ENCODE data around the gene GPX4. TPM values are rescaled to one million over a fixed set of nuclear protein-coding genes. Genes with fewer than 3 reads are reported as not detected.

The GPX4 gene
- 339 and 487 TPM in 2 replicates for total RNA-seq (2012; rRNA removed)

- Histone ChIP-seq H3K27me3 (ENCODE audit: control insufficient read depth, insufficient read depth, low read length) (no peaks in the 10 kb centered on the region), H3K9me3 (replicated peaks; ENCODE audit: low read length) (no peaks in the 10 kb centered on the region), H3K4me3 (ENCODE audit: low read length) (peak within 1 kb of the TSS; percentile 75), H3K9ac (ENCODE audit: low read depth, low read length) (peak within 1 kb of the TSS; percentile 89), H3K4me2 (ENCODE audit: low read length) (peak within 1 kb of the TSS; percentile 90), H3K4me1 (ENCODE audit: control insufficient read depth, insufficient read depth, low read length) (peaks cover 44% of the 10 kb centered on the region), H3K36me3 (ENCODE audit: insufficient read depth, low read length) (peaks cover 13% of the 10 kb centered on the region)
Measured at GRCh38 chr19:1103708-1104310, at the start of gene GPX4. TSS of gene GPX4 (plus strand) at chr19:1103994. CDS start at chr19:1104044, 50 bp downstream.

- Histone ChIP-seq H3K9ac (ENCODE audit: low read depth, low read length) (no peak overlapping the region), H3K4me3 (ENCODE audit: low read length) (no peak overlapping the region), H3K9me3 (replicated peaks; ENCODE audit: low read length) (peaks cover 31% of the 10 kb centered on the region)
Measured at GRCh38 chr19:1054102-1055027, 49.4 kb upstream of the GPX4 start.

GRCh38 chr19:1055028-1055425, 48.8 kb upstream of the GPX4 start:
- Histone ChIP-seq H3K9me3 (replicated peaks; ENCODE audit: low read length) (peaks cover 31% of the 10 kb centered on the region), H3K4me3 (ENCODE audit: low read length) (no peak overlapping the region), H3K27me3 (ENCODE audit: control insufficient read depth, insufficient read depth, low read length) (no peaks in the 10 kb centered on the region), H3K4me2 (ENCODE audit: low read length) (no peak overlapping the region), H3K36me3 (ENCODE audit: insufficient read depth, low read length) (peaks cover 30% of the 10 kb centered on the region), H3K9ac (ENCODE audit: low read depth, low read length) (no peak overlapping the region), H3K4me1 (ENCODE audit: control insufficient read depth, insufficient read depth, low read length) (no peaks in the 10 kb centered on the region)

More at GRCh38 chr19:1054102-1055027, 49.4 kb upstream of the GPX4 start:
- H3K4me2 ChIP-seq (ENCODE audit: low read length), result no peak overlapping the region
- no peaks in the 10 kb centered on the region for H3K27me3 ChIP-seq (ENCODE audit: control insufficient read depth, insufficient read depth, low read length)
- peaks cover 30% of the 10 kb centered on the region for H3K36me3 ChIP-seq (ENCODE audit: insufficient read depth, low read length)
- no peaks in the 10 kb centered on the region for H3K4me1 ChIP-seq (ENCODE audit: control insufficient read depth, insufficient read depth, low read length)

GRCh38 chr19:1055886-1056620, 47.7 kb upstream of the GPX4 start:
- no peak overlapping the region for H3K4me3 ChIP-seq (ENCODE audit: low read length)
- H3K27me3 ChIP-seq (ENCODE audit: control insufficient read depth, insufficient read depth, low read length), result no peaks in the 10 kb centered on the region
- no peak overlapping the region for H3K9ac ChIP-seq (ENCODE audit: low read depth, low read length)
- no peaks in the 10 kb centered on the region for H3K4me1 ChIP-seq (ENCODE audit: control insufficient read depth, insufficient read depth, low read length)
- H3K36me3 ChIP-seq (ENCODE audit: insufficient read depth, low read length), result peaks cover 30% of the 10 kb centered on the region
- no peak overlapping the region for H3K4me2 ChIP-seq (ENCODE audit: low read length)
- H3K9me3 ChIP-seq (replicated peaks; ENCODE audit: low read length), result peaks cover 31% of the 10 kb centered on the region

- H3K4me3 ChIP-seq (ENCODE audit: low read length), result no peak overlapping the region
- no peaks in the 10 kb centered on the region for H3K27me3 ChIP-seq (ENCODE audit: control insufficient read depth, insufficient read depth, low read length)
- H3K9me3 ChIP-seq (replicated peaks; ENCODE audit: low read length), result peaks cover 31% of the 10 kb centered on the region
- H3K36me3 ChIP-seq (ENCODE audit: insufficient read depth, low read length), result peaks cover 30% of the 10 kb centered on the region
- no peak overlapping the region for H3K9ac ChIP-seq (ENCODE audit: low read depth, low read length)
- no peak overlapping the region for H3K4me2 ChIP-seq (ENCODE audit: low read length)
- H3K4me1 ChIP-seq (ENCODE audit: control insufficient read depth, insufficient read depth, low read length), result no peaks in the 10 kb centered on the region
Measured at GRCh38 chr19:1057176-1057855, 46.5 kb upstream of the GPX4 start.

- no peak overlapping the region for H3K4me2 ChIP-seq (ENCODE audit: low read length)
- no peak overlapping the region for H3K9ac ChIP-seq (ENCODE audit: low read depth, low read length)
- H3K36me3 ChIP-seq (ENCODE audit: insufficient read depth, low read length), result peaks cover 30% of the 10 kb centered on the region
- H3K4me3 ChIP-seq (ENCODE audit: low read length), result no peak overlapping the region
- peaks cover 33% of the 10 kb centered on the region for H3K9me3 ChIP-seq (replicated peaks; ENCODE audit: low read length)
- no peaks in the 10 kb centered on the region for H3K4me1 ChIP-seq (ENCODE audit: control insufficient read depth, insufficient read depth, low read length)
- H3K27me3 ChIP-seq (ENCODE audit: control insufficient read depth, insufficient read depth, low read length), result no peaks in the 10 kb centered on the region
Measured at GRCh38 chr19:1058112-1058511, 45.7 kb upstream of the GPX4 start.

- Histone ChIP-seq H3K4me2 (ENCODE audit: low read length) (no peak overlapping the region), H3K4me3 (ENCODE audit: low read length) (no peak overlapping the region), H3K9ac (ENCODE audit: low read depth, low read length) (no peak overlapping the region), H3K9me3 (replicated peaks; ENCODE audit: low read length) (peaks cover 29% of the 10 kb centered on the region), H3K36me3 (ENCODE audit: insufficient read depth, low read length) (peaks cover 23% of the 10 kb centered on the region), H3K27me3 (ENCODE audit: control insufficient read depth, insufficient read depth, low read length) (no peaks in the 10 kb centered on the region), H3K4me1 (ENCODE audit: control insufficient read depth, insufficient read depth, low read length) (peaks cover 2% of the 10 kb centered on the region)
Measured at GRCh38 chr19:1060689-1061088, 43.1 kb upstream of the GPX4 start.

GRCh38 chr19:1061987-1062386, 41.8 kb upstream of the GPX4 start:
- H3K9ac ChIP-seq (ENCODE audit: low read depth, low read length), result no peak overlapping the region
- H3K9me3 ChIP-seq (replicated peaks; ENCODE audit: low read length), result peaks cover 19% of the 10 kb centered on the region
- no peak overlapping the region for H3K4me2 ChIP-seq (ENCODE audit: low read length)
- H3K4me1 ChIP-seq (ENCODE audit: control insufficient read depth, insufficient read depth, low read length), result peaks cover 8% of the 10 kb centered on the region
- peaks cover 7% of the 10 kb centered on the region for H3K27me3 ChIP-seq (ENCODE audit: control insufficient read depth, insufficient read depth, low read length)
- H3K4me3 ChIP-seq (ENCODE audit: low read length), result no peak overlapping the region
- H3K36me3 ChIP-seq (ENCODE audit: insufficient read depth, low read length), result peaks cover 13% of the 10 kb centered on the region

- Histone ChIP-seq H3K4me1 (ENCODE audit: control insufficient read depth, insufficient read depth, low read length) (peaks cover 8% of the 10 kb centered on the region), H3K4me3 (ENCODE audit: low read length) (no peak overlapping the region), H3K4me2 (ENCODE audit: low read length) (no peak overlapping the region), H3K9ac (ENCODE audit: low read depth, low read length) (no peak overlapping the region), H3K36me3 (ENCODE audit: insufficient read depth, low read length) (peaks cover 10% of the 10 kb centered on the region), H3K27me3 (ENCODE audit: control insufficient read depth, insufficient read depth, low read length) (peaks cover 12% of the 10 kb centered on the region), H3K9me3 (replicated peaks; ENCODE audit: low read length) (peaks cover 15% of the 10 kb centered on the region)
Measured at GRCh38 chr19:1062387-1063029, 41.3 kb upstream of the GPX4 start.

GRCh38 chr19:1063030-1063908, 40.5 kb upstream of the GPX4 start:
- H3K4me2 ChIP-seq (ENCODE audit: low read length), result no peak overlapping the region
- peaks cover 16% of the 10 kb centered on the region for H3K27me3 ChIP-seq (ENCODE audit: control insufficient read depth, insufficient read depth, low read length)
- H3K36me3 ChIP-seq (ENCODE audit: insufficient read depth, low read length), result peaks cover 4% of the 10 kb centered on the region
- H3K4me3 ChIP-seq (ENCODE audit: low read length), result no peak overlapping the region
- peaks cover 8% of the 10 kb centered on the region for H3K4me1 ChIP-seq (ENCODE audit: control insufficient read depth, insufficient read depth, low read length)
- H3K9me3 ChIP-seq (replicated peaks; ENCODE audit: low read length), result peaks cover 9% of the 10 kb centered on the region
- no peak overlapping the region for H3K9ac ChIP-seq (ENCODE audit: low read depth, low read length)

All from skeletal muscle satellite cell (primary cell).